ENCODE measurements around the gene SZRD1.
A peak's percentile ranks its signal among the peaks of the same experiment; 100 is the strongest.

SZRD1 gene

DNA sequence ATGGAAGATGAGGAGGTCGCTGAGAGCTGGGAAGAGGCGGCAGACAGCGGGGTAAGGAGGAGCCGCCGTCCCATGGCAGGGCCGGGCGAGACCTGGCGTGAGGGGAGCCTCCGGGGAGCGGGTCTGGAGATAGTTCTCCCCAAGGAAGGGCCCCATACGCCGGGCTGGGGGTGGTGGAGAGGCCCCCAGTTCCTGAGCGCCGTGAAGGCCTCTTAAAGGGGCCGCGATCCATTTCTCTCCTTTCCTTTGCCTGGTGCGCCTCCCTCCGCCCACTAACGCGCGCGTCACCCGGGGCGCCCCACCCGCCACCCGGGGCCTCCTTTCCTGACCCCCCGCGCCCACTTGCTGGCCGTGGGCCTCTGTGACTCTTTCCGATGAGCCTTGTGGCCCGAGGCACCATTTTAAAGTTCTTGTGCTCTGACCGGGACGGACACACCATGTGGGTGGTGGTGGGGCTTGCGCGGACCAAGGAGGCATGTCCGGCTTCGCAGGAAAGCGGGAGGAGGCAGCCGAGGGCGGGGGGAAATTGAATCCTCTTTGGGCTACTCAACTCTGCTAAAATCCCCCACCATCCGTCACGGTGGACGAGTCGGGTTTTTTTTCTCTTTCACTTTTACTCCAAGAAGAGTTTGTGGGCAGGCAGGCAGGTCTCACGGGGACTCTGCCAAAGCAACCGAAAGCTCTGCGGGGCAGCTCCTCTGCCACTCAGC is 371 bp downstream of the SZRD1 start:
- Histone ChIP-seq H3K4me1 (no peaks in the 10 kb centered on the region), H3K27ac (peak overlapping the region; percentile 95)

DNA sequence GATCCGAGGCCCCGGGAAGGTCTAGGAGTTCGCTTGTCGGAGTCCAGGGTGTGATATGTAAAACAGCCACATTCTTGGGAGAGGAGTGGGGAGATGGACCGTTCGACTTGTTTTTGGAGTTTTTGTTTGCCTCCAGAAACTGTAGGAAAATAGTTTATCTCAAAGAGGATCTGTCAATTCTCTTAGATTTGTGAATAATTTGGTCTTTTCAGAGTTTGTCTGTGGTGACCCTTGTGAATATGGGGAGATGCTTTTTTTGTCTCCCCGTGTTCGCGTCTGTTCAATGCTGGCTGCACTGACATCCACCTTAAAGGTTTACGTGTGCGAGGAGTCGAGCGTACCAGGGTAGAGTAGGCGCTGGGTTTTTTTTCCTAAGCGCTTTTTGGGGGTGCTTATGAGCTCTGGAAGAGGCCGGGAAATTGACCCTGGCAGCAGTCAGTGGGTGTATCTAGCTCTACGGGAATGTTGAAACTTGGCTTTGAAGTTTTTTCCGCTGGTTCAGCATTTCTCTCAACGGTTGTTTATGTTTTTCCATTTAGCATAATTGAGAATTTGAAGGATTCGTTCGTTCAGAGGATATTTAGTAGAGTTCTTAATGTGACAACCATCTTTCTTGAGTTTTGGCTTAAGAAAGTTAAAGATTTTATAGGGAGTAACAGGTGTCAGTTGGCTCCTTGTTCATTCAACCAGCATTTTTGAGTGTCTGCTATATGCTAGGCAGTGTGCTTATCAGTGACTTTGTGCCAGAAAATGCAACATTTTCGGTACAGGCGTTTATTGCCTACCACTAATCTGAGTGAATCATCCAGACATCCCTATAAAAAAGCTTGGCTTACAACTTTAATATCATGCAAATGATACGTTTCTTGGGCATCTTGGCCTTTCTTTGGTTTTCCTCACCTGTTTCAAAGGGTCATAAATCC is 1.2 kb downstream of the SZRD1 start:
- Histone ChIP-seq H3K4me2 (ENCODE audit: low read length) (peak overlapping the region; percentile 86), H3K4me1 (peaks cover 2% of the 10 kb centered on the region), H3K79me2 (peaks cover 35% of the 10 kb centered on the region), H3K9ac (no peak overlapping the region), H3K9me3 (ENCODE audit: control insufficient read depth, low read length) (no peaks in the 10 kb centered on the region), H3K4me3 (ENCODE audit: low read depth, low read length) (peak overlapping the region; percentile 85), H2AFZ (peak overlapping the region; percentile 92), H3K36me3 (ENCODE audit: control insufficient read depth, insufficient read depth, low read length) (no peaks in the 10 kb centered on the region), H3K27me3 (ENCODE audit: control insufficient read depth, insufficient read depth, low read length) (no peaks in the 10 kb centered on the region), H3K27ac (peak overlapping the region; percentile 95)
- TF ChIP-seq, protein P1, sequence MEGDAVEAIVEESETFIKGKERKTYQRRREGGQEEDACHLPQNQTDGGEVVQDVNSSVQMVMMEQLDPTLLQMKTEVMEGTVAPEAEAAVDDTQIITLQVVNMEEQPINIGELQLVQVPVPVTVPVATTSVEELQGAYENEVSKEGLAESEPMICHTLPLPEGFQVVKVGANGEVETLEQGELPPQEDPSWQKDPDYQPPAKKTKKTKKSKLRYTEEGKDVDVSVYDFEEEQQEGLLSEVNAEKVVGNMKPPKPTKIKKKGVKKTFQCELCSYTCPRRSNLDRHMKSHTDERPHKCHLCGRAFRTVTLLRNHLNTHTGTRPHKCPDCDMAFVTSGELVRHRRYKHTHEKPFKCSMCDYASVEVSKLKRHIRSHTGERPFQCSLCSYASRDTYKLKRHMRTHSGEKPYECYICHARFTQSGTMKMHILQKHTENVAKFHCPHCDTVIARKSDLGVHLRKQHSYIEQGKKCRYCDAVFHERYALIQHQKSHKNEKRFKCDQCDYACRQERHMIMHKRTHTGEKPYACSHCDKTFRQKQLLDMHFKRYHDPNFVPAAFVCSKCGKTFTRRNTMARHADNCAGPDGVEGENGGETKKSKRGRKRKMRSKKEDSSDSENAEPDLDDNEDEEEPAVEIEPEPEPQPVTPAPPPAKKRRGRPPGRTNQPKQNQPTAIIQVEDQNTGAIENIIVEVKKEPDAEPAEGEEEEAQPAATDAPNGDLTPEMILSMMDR (IDR thresholded peaks at IDR 0.05), result no peak

More for the DNA sequence above, 371 bp downstream of the SZRD1 start:
- Histone ChIP-seq H3K27me3 (ENCODE audit: control insufficient read depth, insufficient read depth, low read length) (no peaks in the 10 kb centered on the region), H2AFZ (peak overlapping the region; percentile 92), H3K79me2 (peaks cover 29% of the 10 kb centered on the region), H3K9me3 (ENCODE audit: control insufficient read depth, low read length) (no peaks in the 10 kb centered on the region), H3K4me2 (ENCODE audit: low read length) (peak overlapping the region; percentile 86), H3K9ac (peak overlapping the region; percentile 80), H3K4me3 (ENCODE audit: low read depth, low read length) (peak overlapping the region; percentile 85), H3K36me3 (ENCODE audit: control insufficient read depth, insufficient read depth, low read length) (no peaks in the 10 kb centered on the region)
- TF ChIP-seq, protein P1 (IDR thresholded peaks at IDR 0.05), result no peak

DNA sequence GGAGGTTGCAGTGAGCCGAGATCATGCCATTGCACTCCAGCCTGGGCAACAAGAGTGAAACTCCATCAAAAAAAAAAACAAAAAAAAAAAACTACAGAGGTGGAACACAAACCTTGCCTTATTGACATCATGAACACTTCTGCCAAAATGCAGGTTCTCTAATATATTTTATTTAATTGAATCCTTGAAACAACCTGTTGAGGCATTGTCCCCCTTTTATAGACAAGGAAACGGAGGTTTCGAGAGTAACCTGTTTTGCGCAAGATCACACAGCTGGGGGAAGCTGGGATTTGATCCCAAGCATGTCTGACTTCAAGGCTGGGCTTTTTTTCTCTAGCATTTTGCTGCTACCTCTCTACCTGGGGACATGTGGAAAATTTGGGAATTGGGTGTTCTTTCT is 2.8 kb downstream of the SZRD1 start:
- peaks cover 2% of the 10 kb centered on the region for H3K4me1 ChIP-seq
- H3K9me3 ChIP-seq (ENCODE audit: control insufficient read depth, low read length), result no peaks in the 10 kb centered on the region
- no peak overlapping the region for H3K27ac ChIP-seq
- no peak overlapping the region for H2AFZ ChIP-seq
- no peak overlapping the region for H3K4me2 ChIP-seq (ENCODE audit: low read length)
- no peak overlapping the region for H3K9ac ChIP-seq
- H3K36me3 ChIP-seq (ENCODE audit: control insufficient read depth, insufficient read depth, low read length), result no peaks in the 10 kb centered on the region
- H3K4me3 ChIP-seq (ENCODE audit: low read depth, low read length), result no peak overlapping the region
- TF ChIP-seq, protein P1 (IDR thresholded peaks at IDR 0.05), result no peak
- H3K79me2 ChIP-seq, result peaks cover 47% of the 10 kb centered on the region
- no peaks in the 10 kb centered on the region for H3K27me3 ChIP-seq (ENCODE audit: control insufficient read depth, insufficient read depth, low read length)

DNA sequence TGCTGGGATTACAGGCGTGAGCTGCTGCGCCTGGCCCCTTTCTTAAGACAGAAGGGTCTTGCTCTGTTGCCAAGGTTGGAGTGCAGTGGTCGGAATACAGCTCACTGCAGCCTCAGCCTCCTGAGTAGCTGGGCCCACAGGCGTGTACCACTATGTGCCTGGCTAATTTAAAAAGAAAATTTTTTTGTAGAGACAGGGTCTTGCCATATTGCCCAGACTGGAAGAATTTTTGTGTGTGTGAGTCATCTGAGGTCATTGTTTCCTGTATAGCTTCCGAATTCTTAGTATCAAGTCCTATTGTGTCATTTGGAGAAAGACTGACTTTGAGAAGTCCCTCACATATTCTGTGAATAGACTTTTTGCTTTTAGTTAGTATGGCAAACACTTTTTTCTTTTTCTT is 4.7 kb downstream of the SZRD1 start:
- Histone ChIP-seq H3K9ac (no peak overlapping the region), H3K4me2 (ENCODE audit: low read length) (no peak overlapping the region), H3K79me2 (peaks cover 59% of the 10 kb centered on the region), H3K36me3 (ENCODE audit: control insufficient read depth, insufficient read depth, low read length) (no peaks in the 10 kb centered on the region), H3K27ac (no peak overlapping the region), H3K9me3 (ENCODE audit: control insufficient read depth, low read length) (no peaks in the 10 kb centered on the region), H2AFZ (no peak overlapping the region), H3K27me3 (ENCODE audit: control insufficient read depth, insufficient read depth, low read length) (no peaks in the 10 kb centered on the region), H3K4me1 (peaks cover 10% of the 10 kb centered on the region), H3K4me3 (ENCODE audit: low read depth, low read length) (no peak overlapping the region)
- TF ChIP-seq, protein P1 (IDR thresholded peaks at IDR 0.05), result no peak

Measured in parathyroid adenoma (tissue), 2 donors.